ENCODE measurements around the gene PPARD. TPM values are rescaled to one million over a fixed set of nuclear protein-coding genes. Genes with fewer than 3 reads are reported as not detected.
"Not testable (repeated sequence)": the region's sequence is repeated elsewhere in the genome, so short reads cannot be mapped to it uniquely, and the experiment has no call there.

PPARD gene
- total RNA-seq, 2 donors from 2014 or later = 21.2 to 24.1 TPM

DNA sequence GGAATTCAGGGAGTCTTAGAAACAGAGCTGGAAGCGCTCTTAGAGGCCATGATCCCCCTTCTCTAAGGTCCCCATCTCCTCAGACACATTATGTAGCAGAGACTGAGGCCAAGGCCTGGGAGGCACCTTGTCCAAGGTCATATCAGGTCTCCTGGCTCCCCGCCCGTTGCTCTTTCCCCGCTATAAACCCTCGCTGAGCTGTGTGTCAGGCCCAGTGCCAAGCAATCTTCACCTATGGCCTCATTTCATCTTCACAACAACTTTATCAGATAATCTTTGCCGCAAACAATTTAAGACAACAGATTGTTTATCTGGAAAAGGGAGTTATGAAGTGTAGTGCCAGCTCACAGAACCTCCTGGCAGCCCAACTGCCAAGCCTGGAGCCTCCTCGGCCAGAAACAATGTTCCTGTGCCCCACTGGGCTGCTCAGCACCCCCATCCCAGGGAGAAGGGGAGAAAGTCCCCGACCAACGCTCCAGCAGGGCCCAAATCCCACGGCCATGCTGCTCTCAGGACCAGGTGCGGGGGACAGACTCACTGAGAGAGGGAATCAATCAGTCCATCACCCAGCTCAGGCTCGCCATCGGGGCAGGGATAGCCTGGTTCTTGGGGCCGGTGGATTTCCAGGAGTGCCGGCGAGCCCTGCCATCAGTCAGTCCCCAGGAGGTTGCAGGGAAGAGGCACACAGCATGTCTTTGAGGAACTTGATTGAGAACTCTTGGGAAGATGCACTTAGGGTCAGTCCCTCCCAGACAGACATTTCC lies 92.9 kb downstream of the PPARD start:
- no peak overlapping the region for H3K27ac ChIP-seq
- no peaks in the 10 kb centered on the region for H3K27me3 ChIP-seq (replicated peaks; ENCODE audit: insufficient read depth)
- intact Hi-C loops (cut with DNase I) = no loop called here
- H3K36me3 ChIP-seq = no peaks in the 10 kb centered on the region
- H3K9me3 ChIP-seq = no peaks in the 10 kb centered on the region
- no peak overlapping the region for H3K4me3 ChIP-seq
- TF ChIP-seq POLR2AphosphoS5 (IDR thresholded peaks at IDR 0.05) (no peak), POLR2A (IDR thresholded peaks at IDR 0.05) (no peak)
- TF ChIP-seq, protein P1, sequence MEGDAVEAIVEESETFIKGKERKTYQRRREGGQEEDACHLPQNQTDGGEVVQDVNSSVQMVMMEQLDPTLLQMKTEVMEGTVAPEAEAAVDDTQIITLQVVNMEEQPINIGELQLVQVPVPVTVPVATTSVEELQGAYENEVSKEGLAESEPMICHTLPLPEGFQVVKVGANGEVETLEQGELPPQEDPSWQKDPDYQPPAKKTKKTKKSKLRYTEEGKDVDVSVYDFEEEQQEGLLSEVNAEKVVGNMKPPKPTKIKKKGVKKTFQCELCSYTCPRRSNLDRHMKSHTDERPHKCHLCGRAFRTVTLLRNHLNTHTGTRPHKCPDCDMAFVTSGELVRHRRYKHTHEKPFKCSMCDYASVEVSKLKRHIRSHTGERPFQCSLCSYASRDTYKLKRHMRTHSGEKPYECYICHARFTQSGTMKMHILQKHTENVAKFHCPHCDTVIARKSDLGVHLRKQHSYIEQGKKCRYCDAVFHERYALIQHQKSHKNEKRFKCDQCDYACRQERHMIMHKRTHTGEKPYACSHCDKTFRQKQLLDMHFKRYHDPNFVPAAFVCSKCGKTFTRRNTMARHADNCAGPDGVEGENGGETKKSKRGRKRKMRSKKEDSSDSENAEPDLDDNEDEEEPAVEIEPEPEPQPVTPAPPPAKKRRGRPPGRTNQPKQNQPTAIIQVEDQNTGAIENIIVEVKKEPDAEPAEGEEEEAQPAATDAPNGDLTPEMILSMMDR (IDR thresholded peaks at IDR 0.05) = no peak
- DNase-seq (ENCODE audit: low spot score) = no peak
- 75% methylated on average over 16 of the region's 16 CpGs for WGBS
- no peaks in the 10 kb centered on the region for H3K4me1 ChIP-seq (replicated peaks)

DNA sequence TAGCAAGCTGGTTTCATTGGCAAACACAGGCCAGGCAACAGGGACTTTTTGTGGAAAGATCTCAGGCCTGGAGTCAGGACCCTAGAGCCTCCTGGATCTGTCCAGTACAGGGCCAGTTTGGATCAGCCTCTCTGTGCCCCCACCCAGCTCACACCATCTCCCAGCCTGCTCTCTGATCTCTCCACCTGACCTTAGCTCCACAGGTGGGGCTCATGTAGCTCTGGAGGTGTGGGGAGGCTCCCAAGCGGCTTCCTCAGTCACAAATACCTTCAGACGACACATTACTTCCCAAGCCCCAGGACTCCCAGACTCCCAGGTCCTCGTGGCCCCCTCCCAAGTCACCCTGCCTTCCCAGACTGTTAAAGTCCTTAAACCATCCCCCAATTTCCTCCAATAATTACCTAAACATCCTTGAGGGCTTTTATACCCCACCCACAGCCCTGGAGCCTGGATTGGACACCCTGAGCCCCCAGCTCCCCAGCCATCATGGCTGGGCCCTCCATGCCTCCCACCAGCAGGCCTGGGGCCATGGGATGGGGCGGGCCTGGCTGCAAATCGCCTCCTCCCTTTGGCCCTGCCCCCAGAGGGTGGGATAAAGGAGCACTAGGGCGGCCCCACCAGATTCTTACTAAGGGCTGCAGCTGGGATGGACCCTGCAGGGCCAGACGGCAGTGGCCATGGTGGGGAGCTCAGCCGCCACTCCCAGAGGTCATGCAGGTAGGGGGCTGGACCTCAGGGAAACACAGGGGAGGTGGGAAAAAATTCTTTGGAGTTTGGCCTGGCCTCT lies 93.9 kb downstream of the PPARD start:
- intact Hi-C loops (cut with DNase I) = no loop called here

DNA sequence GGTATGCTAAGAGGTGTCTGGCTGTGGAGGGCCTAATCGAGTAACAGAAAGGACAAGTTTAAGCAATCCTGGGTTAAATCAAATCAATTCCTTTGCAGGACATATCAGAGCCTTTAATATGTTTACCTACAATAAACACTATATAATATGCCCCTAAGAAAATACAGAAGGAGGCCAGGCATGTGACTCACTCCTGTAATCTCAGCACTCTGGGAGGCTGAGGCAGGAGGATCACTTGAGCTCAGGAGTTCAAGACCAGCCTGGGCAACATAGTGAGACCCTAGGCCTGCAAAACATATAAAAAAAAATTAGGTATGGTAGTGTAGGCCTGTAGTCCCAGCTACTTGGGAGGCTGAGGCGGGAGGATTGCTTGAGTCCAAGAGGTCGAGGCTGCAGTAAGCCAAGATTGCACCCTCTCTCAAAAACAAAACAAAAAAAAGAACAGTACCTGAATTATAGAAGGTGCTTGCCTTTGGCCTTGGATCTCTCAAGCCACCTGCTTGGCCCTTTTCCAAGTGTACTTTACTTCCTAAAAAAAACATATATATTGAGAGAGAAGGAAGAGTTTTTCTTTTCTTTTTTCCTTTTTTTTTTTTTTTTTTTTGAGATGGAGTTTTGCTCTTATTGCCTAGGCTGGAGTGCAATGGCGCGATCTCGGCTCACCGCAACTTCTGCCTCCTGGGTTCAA lies 96.2 kb downstream of the PPARD start:
- H3K36me3 ChIP-seq; H3K9me3 ChIP-seq; H3K27ac ChIP-seq; DNase-seq (ENCODE audit: low spot score); H3K4me3 ChIP-seq; H3K27me3 ChIP-seq (replicated peaks; ENCODE audit: insufficient read depth); intact Hi-C loops (cut with DNase I); H3K4me1 ChIP-seq (replicated peaks): not testable (repeated sequence)
- 95% methylated on average over 7 of the region's 7 CpGs for WGBS

More for the DNA sequence above, 93.9 kb downstream of the PPARD start:
- H3K27me3 ChIP-seq (replicated peaks; ENCODE audit: insufficient read depth) = no peaks in the 10 kb centered on the region
- H3K27ac ChIP-seq = no peak overlapping the region
- no peak for TF ChIP-seq POLR2AphosphoS5 (IDR thresholded peaks at IDR 0.05)
- TF ChIP-seq, protein P1 (IDR thresholded peaks at IDR 0.05) = no peak
- TF ChIP-seq POLR2A (IDR thresholded peaks at IDR 0.05) = no peak
- H3K4me3 ChIP-seq = no peak overlapping the region
- DNase-seq (ENCODE audit: low spot score) = no peak
- no peaks in the 10 kb centered on the region for H3K36me3 ChIP-seq
- no peaks in the 10 kb centered on the region for H3K4me1 ChIP-seq (replicated peaks)
- no peaks in the 10 kb centered on the region for H3K9me3 ChIP-seq
- WGBS = 89% methylated on average over 8 of the region's 8 CpGs

DNA sequence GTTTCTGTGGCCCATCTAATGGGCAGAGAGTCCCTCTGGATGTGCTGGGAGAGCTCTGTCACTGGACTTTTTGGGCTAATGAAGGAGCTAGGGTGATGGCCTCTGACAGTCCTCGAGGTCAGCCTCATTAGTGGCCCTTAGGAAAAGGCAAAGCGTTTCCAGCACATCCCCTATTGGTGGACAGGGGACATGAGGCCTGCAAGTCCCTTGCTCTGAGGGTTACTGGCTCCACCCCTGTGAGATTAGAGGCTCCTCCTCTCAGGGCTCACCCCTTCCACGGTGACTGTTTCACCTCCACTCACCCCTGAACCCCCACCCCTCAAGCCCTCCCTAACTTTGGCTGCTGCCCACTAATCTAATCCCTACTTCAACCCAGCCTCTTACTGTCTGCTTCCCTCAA lies 97.0 kb downstream of the PPARD start:
- no peak for DNase-seq (ENCODE audit: low spot score)
- intact Hi-C loops (cut with DNase I) = no loop called here
- no peak overlapping the region for H3K27ac ChIP-seq
- TF ChIP-seq POLR2A (IDR thresholded peaks at IDR 0.05) (no peak), POLR2AphosphoS5 (IDR thresholded peaks at IDR 0.05) (no peak)
- TF ChIP-seq, protein P1 (IDR thresholded peaks at IDR 0.05) = no peak
- no peaks in the 10 kb centered on the region for H3K27me3 ChIP-seq (replicated peaks; ENCODE audit: insufficient read depth)
- no peaks in the 10 kb centered on the region for H3K36me3 ChIP-seq
- no peak overlapping the region for H3K4me3 ChIP-seq
- H3K4me1 ChIP-seq (replicated peaks) = no peaks in the 10 kb centered on the region
- WGBS = 47% methylated on average over 3 of the region's 3 CpGs
- H3K9me3 ChIP-seq = no peaks in the 10 kb centered on the region

DNA sequence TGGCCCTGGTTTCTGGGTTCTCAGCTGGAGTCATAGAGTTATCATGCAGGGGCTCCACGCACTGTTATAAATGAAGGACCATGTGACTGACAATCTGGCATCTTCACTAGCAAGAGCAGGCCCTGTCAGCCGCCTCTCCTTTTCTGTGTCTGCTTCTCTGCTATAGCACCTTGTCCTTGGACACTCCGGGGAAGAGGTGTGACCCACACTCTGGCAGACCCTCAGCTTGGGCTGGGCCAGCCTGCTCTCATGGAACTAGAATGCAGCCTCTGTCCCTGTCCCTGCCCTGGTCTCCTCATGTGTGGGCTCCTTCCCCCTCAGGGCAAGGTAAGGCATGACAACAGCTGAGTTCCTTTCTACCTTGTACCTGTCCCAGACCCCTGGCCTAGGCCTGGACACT lies 98.8 kb downstream of the PPARD start:
- intact Hi-C loops (cut with DNase I) = no loop called here
- Histone ChIP-seq H3K4me3 (no peak overlapping the region), H3K27ac (no peak overlapping the region), H3K27me3 (replicated peaks; ENCODE audit: insufficient read depth) (no peaks in the 10 kb centered on the region), H3K36me3 (no peaks in the 10 kb centered on the region), H3K9me3 (no peaks in the 10 kb centered on the region), H3K4me1 (replicated peaks) (no peaks in the 10 kb centered on the region)
- whole genome bisulfite sequencing = 78% methylated on average over 3 of the region's 3 CpGs
- no peak for DNase-seq (ENCODE audit: low spot score)
- TF ChIP-seq, protein P1 (IDR thresholded peaks at IDR 0.05) = no peak
- no peak for TF ChIP-seq POLR2AphosphoS5 (IDR thresholded peaks at IDR 0.05)
